Subcutaneous abdominal adipose tissue (tissue), 5 donors: Measurements from ENCODE around the gene CTNNA3.

Source experiments
- H3K27ac ChIP-seq: one replicate; pipeline ENCODE4 v1.7.0; 2013; ENCODE audit warnings: low read depth, mild to moderate bottlenecking, inconsistent platforms, low read length, moderate library complexity
- H3K27me3 ChIP-seq, 5 donors: one replicate each; pipeline ENCODE4 v1.7.0; 2013; ENCODE audit warnings: low read length in 5 of 5, inconsistent platforms in 1 of 5; ENCODE audit not compliant: control insufficient read depth in 5 of 5, insufficient read depth in 4 of 5
- H3K36me3 ChIP-seq, 5 donors: one replicate each; pipeline ENCODE4 v1.7.0; 2013; ENCODE audit warnings: low read length in 5 of 5; ENCODE audit not compliant: control insufficient read depth in 5 of 5, insufficient read depth in 5 of 5
- H3K4me1 ChIP-seq, 5 donors: one replicate each; pipeline ENCODE4 v1.7.0; 2013; ENCODE audit warnings: low read length in 5 of 5, mild to moderate bottlenecking in 3 of 5, moderate library complexity in 1 of 5; ENCODE audit not compliant: control insufficient read depth in 5 of 5, insufficient read depth in 5 of 5
- H3K4me3 ChIP-seq, 5 donors: one replicate each; pipeline ENCODE4 v1.7.0; 2013; ENCODE audit warnings: low read length in 5 of 5, low read depth in 1 of 5
- H3K9ac ChIP-seq, 5 donors: one replicate each; pipeline ENCODE4 v1.7.0; 2013; ENCODE audit warnings: low read length in 5 of 5, mild to moderate bottlenecking in 4 of 5, moderate library complexity in 3 of 5
- H3K9me3 ChIP-seq, 5 donors: one replicate each; pipeline ENCODE4 v1.7.0; 2013; ENCODE audit warnings: low read length in 5 of 5; ENCODE audit not compliant: control insufficient read depth in 5 of 5
- donor health status: healthy.
- donor health status: healthy.
- donor health status: healthy.
- donor health status: healthy.
- donor health status: healthy.

Gene CTNNA3

DNA sequence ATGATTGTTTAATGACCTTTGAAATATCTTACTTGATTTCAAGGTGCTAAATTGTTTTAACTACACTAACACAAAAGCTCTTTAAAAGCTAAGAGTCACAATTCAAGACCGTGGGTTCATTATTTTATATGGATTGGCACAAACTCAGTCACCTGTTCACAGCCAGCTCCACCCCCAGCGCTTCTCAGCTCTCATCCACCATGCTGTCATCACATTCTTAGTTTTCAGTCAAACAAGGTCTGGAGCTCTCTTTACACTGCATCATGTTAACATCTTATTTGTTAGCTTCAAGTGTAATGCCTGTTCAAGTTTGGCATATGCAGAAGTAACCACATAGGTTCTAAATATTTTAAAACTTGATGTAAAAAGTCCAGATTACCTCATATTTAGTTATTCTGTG lies 951.1 kb downstream of the CTNNA3 start:
- Histone ChIP-seq H3K27ac (no peak overlapping the region), H3K9ac (no peak overlapping the region), H3K4me1 (no peaks in the 10 kb centered on the region), H3K4me3 (no peak overlapping the region), H3K27me3 (no peaks in the 10 kb centered on the region), H3K9me3 (no peaks in the 10 kb centered on the region), H3K36me3 (no peaks in the 10 kb centered on the region)

DNA sequence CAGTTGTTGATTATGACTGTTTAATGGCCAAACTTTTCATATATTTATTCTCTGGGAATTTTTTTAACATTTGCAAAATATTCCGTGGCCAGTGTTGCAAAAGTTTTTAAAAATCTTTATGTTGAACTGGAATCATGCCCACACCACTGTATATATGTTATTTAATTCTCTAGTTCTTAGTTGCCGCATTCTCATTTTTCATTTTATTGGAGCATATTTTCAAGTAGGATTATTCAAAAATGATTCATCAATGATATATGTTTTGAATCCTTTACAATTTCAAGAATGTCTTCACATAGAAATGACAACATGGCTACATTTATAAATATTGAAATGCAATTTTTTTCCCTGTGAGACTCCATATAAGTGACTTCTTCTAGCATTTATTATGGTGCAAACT lies 958.8 kb downstream of the CTNNA3 start:
- Histone ChIP-seq H3K9ac (no peak overlapping the region), H3K4me1 (no peaks in the 10 kb centered on the region), H3K27ac (no peak overlapping the region), H3K4me3 (no peak overlapping the region), H3K9me3 (no peaks in the 10 kb centered on the region), H3K36me3 (no peaks in the 10 kb centered on the region), H3K27me3 (no peaks in the 10 kb centered on the region)

DNA sequence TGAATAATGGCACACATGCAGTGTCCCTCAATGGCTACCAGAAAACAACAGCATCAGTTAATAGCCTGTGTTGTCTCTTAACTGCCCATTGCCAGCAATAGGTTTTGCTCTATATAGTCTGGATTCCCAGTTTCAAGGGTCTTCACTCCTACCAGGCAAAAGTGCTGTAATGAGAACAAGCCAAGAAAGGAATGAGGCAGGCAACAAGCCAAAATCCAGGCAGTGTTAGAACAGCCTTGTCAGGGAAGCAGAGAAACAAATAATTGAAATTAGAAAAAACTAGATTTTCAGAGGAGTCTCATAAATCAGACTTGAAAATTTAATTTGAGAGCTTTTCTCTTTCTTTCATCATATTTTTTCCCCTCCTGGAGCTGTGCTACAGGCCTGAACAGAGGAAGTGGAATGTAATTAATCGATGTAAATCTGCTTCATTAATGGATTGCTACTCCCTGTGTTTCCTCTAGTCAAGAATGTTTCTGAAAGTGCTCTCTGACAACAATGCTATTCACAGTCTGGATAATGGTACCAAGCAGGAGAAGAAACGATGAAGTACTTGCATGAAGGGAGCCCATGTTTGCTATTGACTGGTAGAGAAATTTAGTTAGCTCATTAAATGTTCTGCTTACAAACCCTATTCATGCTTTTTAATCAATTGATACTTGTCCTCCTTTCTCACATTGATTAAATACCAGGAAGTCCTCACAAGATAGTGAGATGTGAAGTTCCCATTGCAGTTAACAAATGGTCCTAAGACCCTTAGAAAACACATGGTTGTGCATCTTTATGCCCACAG lies 972.2 kb downstream of the CTNNA3 start:
- no peak overlapping the region for H3K9ac ChIP-seq
- no peak overlapping the region for H3K4me3 ChIP-seq
- no peaks in the 10 kb centered on the region for H3K9me3 ChIP-seq
- no peaks in the 10 kb centered on the region for H3K27me3 ChIP-seq
- no peaks in the 10 kb centered on the region for H3K36me3 ChIP-seq
- H3K4me1 ChIP-seq, result no peaks in the 10 kb centered on the region
- H3K27ac ChIP-seq, result no peak overlapping the region

DNA sequence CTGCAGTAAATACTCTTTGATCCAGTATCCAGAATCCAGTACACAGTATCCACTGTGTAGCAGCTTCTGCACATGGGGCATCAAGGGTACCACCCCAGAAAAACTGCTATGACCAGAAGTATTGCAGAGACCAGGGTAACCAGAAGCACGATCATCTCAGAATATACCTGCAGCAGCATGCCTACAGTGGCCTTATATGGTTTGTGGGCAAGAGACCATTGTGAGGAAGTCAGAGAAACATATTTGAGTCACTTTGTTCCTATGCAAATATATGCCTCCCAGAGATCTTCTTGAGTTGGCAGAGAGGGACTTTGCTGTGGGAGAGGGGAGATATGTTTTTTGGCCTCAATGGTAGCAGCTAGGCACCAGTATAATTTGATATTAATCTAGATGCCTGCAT lies 976.5 kb downstream of the CTNNA3 start:
- Histone ChIP-seq H3K9ac (no peak overlapping the region), H3K4me1 (no peaks in the 10 kb centered on the region), H3K27ac (no peak overlapping the region), H3K27me3 (no peaks in the 10 kb centered on the region), H3K4me3 (no peak overlapping the region), H3K9me3 (no peaks in the 10 kb centered on the region), H3K36me3 (no peaks in the 10 kb centered on the region)

DNA sequence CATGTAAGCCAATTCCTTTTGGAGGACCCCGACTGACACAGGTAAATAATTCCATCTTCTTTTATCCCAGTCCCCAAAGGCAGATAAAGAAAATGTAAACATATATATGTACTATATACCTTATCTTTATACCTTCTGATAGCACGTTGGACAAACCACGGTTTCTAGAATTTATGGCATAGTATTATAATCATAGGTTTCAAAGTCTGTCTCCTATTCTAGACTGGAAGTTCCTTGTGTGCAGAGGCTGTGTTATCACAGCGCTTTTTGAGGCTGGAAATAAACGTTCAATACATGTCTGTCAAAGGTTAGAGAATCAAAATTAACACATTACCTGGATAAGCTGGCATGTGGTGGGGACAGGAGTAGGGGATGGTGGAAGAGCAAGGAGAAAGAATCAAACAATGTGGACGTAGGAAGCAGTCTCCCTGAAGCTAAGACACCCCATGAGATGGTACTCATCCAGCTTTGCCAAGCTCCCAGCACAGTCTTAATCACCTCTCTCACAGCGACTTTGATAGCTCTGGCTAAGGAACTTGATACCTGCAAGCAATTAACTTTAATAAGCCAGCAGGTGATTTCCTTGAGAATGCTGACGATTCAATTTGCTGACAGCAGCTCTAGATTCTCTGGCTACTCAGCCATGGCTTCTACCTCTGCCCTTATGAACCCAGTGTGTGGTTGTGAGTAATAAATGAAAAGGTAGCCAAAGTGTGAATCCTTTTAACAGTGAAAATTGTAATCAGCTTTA lies 978.6 kb downstream of the CTNNA3 start:
- Histone ChIP-seq H3K4me1 (no peaks in the 10 kb centered on the region), H3K36me3 (no peaks in the 10 kb centered on the region), H3K9ac (no peak overlapping the region), H3K27me3 (no peaks in the 10 kb centered on the region), H3K4me3 (no peak overlapping the region), H3K27ac (no peak overlapping the region), H3K9me3 (no peaks in the 10 kb centered on the region)

DNA sequence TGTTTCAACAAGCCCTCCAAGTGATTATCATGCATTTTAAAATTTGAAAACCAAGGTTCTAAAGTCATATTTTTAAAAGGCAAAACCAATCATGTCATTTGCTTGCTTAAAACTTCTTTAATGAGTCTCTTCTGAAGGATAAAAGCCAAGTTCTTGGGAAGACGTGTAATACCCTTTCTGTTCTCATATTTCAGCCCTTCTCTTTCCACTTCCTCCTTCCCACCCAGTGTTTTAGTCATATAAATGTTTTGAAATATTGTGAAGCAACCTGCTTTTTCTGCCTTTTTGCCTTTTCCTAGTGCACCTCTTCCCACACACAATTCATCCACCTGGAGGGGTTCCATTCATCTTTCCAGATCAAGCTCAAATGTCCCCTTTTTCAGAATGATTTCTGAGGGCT lies 981.3 kb downstream of the CTNNA3 start:
- Histone ChIP-seq H3K4me3 (no peak overlapping the region), H3K27me3 (no peaks in the 10 kb centered on the region), H3K9ac (no peak overlapping the region), H3K9me3 (no peaks in the 10 kb centered on the region), H3K4me1 (no peaks in the 10 kb centered on the region), H3K36me3 (no peaks in the 10 kb centered on the region), H3K27ac (no peak overlapping the region)

DNA sequence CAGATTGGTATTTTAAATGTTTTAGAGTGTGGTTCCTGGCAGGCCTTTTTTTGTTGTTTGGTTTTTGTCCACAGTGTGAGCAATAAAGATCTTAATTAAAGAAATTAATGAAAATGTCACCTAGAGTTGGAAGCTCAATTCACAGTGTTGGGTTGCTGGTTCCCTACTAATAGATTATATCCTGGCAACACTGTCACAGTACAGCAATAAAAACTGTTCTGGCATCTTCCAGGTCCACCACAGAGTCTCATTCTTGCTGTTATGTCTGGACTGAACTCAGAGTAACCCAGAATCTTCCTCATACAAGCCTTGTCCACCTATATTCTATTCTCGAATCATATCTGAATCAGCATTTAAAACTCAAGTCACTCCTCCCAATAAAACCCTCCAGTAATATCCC lies 982.6 kb downstream of the CTNNA3 start:
- H3K9ac ChIP-seq, result no peak overlapping the region
- H3K4me1 ChIP-seq, result no peaks in the 10 kb centered on the region
- no peak overlapping the region for H3K4me3 ChIP-seq
- no peak overlapping the region for H3K27ac ChIP-seq
- no peaks in the 10 kb centered on the region for H3K36me3 ChIP-seq
- H3K27me3 ChIP-seq, result no peaks in the 10 kb centered on the region
- no peaks in the 10 kb centered on the region for H3K9me3 ChIP-seq

DNA sequence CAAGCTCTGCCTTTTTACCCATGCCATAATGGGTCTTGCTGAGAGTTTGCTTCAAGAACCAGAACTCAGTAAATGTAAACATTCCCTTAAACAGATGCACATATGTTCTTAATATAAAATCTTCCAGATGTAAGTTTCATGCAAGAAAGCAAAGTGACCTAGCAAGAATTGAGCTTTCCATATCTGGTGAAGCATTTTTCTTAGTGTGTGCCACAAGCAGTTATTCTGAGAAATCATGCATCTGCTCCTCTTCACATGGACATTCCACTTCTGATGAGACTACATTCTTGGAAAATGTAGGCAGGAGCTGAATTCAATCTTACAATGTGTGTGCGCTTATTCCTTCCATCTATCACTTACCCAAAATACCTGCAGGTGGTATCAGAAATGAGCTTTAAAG lies 997.9 kb downstream of the CTNNA3 start:
- no peak overlapping the region for H3K4me3 ChIP-seq
- no peaks in the 10 kb centered on the region for H3K9me3 ChIP-seq
- H3K27ac ChIP-seq, result no peak overlapping the region
- no peaks in the 10 kb centered on the region for H3K4me1 ChIP-seq
- no peaks in the 10 kb centered on the region for H3K36me3 ChIP-seq
- H3K9ac ChIP-seq, result no peak overlapping the region
- no peaks in the 10 kb centered on the region for H3K27me3 ChIP-seq

DNA sequence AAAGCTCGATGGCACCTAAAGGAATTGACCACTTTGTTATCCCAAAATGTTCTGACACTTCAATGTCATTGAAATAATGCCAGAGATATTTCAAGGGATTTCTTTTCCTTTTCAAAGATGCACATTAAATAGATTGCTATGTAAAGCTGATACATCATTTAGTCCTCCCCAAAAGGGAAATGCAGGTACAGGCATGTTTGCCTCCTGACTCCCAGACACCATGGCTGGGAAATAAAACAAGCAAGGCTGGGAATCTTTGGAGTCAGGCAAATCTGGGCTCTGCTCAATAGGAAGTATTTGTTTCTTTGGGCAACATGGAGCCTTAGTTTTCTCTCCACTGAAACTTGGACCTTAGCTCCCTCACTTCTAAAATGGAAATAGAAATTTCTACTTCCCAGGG lies 1000.9 kb downstream of the CTNNA3 start:
- Histone ChIP-seq H3K27ac (no peak overlapping the region), H3K4me1 (no peaks in the 10 kb centered on the region), H3K36me3 (no peaks in the 10 kb centered on the region), H3K9ac (no peak overlapping the region), H3K4me3 (no peak overlapping the region), H3K9me3 (no peaks in the 10 kb centered on the region), H3K27me3 (no peaks in the 10 kb centered on the region)

DNA sequence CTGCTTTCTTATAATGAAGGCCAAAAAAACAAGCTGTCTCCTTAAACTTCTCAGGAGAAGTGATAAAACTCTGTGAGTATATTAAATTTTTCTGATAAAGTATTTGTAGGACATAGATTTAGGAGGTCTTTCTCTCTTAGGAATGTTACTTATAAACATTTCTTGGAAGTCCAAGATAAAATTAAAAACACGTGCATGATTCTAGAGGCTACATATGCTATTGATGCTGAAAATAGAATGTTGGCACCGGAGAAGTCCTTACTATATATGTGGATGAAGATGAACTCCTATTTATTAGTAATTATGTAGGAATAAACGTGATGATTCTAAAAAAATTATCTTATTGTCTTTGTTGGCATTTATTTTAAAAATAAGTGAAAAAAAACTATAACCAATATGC lies 1011.4 kb downstream of the CTNNA3 start:
- Histone ChIP-seq H3K36me3 (no peaks in the 10 kb centered on the region), H3K27me3 (no peaks in the 10 kb centered on the region), H3K27ac (no peak overlapping the region), H3K4me3 (no peak overlapping the region), H3K9ac (no peak overlapping the region), H3K4me1 (no peaks in the 10 kb centered on the region), H3K9me3 (no peaks in the 10 kb centered on the region)
